ENCODE measurements around the gene COG8.

GRCh38 chr16:69363281-69363717, 23.9 kb upstream of the COG8 start:
- TF ChIP-seq POLR2AphosphoS5 (IDR thresholded peaks at IDR 0.05) (no peak), CTCF (IDR thresholded peaks at IDR 0.05) (no peak)

All from transverse colon (tissue), 4 donors.